CD14-positive monocyte (primary cell): ENCODE data around the gene BATF. TPM values are rescaled to one million over a fixed set of nuclear protein-coding genes. Genes with fewer than 3 reads are reported as not detected.

ENCODE experiments used
- DNase-seq, 3 donors: peaks; one replicate each; pipeline ENCODE4 v3.0.0-alpha.2; 2011 to 2022
- H2AFZ ChIP-seq: 2 replicates; pipeline ENCODE4 v1.6.0; 2012; ENCODE audit warnings: mild to moderate bottlenecking, low read depth, low read length, inconsistent platforms; ENCODE audit not compliant: insufficient read depth, poor library complexity, severe bottlenecking
- H3K27ac ChIP-seq, 2 donors: 1 replicate in 1 of 2; 2 replicates in 1 of 2; pipeline ENCODE4 v1.5.1; 2012 to 2013; ENCODE audit warnings: low read length in 2 of 2, control low read depth in 1 of 2, inconsistent platforms in 1 of 2, low read depth in 1 of 2, mild to moderate bottlenecking in 1 of 2
- H3K27me3 ChIP-seq, 2 donors: one replicate each; pipeline versions ENCODE4 v1.6.0 to v1.6.1; 2011 to 2013; ENCODE audit warnings: low read length in 2 of 2; ENCODE audit not compliant: control insufficient read depth in 2 of 2, insufficient read depth in 2 of 2
- H3K36me3 ChIP-seq, 2 donors: replicated peaks in 1 of 2; 1 replicate in 1 of 2; 2 replicates in 1 of 2; pipeline versions ENCODE4 v1.5.1 to v1.6.1; 2012 to 2013; ENCODE audit warnings: low read length in 2 of 2, control low read depth in 1 of 2, inconsistent platforms in 1 of 2, mild to moderate bottlenecking in 1 of 2; ENCODE audit not compliant: insufficient read depth in 2 of 2, control insufficient read depth in 1 of 2
- H3K4me1 ChIP-seq, 2 donors: 1 replicate in 1 of 2; 2 replicates in 1 of 2; pipeline versions ENCODE4 v1.5.1 to v1.6.1; 2012 to 2013; ENCODE audit warnings: low read length in 2 of 2, control low read depth in 1 of 2, inconsistent platforms in 1 of 2, mild to moderate bottlenecking in 1 of 2, moderate library complexity in 1 of 2; ENCODE audit not compliant: insufficient read depth in 2 of 2, control insufficient read depth in 1 of 2
- H3K4me2 ChIP-seq: replicated peaks from 2 replicates; pipeline ENCODE3; 2012; ENCODE audit warnings: low read length, moderate library complexity, mild to moderate bottlenecking; ENCODE audit not compliant: poor library complexity, severe bottlenecking; ENCODE audit errors: extremely low read depth
- H3K4me3 ChIP-seq, 3 experiments: fragments of 200-600 bp in 1 of 3; sonication (generic) in 1 of 3; replicated peaks in 1 of 3; 1 replicate in 2 of 3; 2 replicates in 1 of 3; pipeline ENCODE4 v1.5.1; 2011 to 2013; ENCODE audit warnings: low read length in 3 of 3, mild to moderate bottlenecking in 3 of 3, control low read depth in 2 of 3, low read depth in 2 of 3, inconsistent platforms in 1 of 3, moderate library complexity in 1 of 3
- H3K79me2 ChIP-seq: 2 replicates; pipeline ENCODE4 v1.6.0; 2012; ENCODE audit warnings: mild to moderate bottlenecking, control low read depth, inconsistent platforms, low read length, moderate library complexity; ENCODE audit not compliant: insufficient read depth
- H3K9ac ChIP-seq: 2 replicates; pipeline ENCODE4 v1.6.0; 2017; ENCODE audit warnings: low read length, mild to moderate bottlenecking; ENCODE audit not compliant: insufficient read depth, poor library complexity, severe bottlenecking
- H3K9me3 ChIP-seq, 2 donors: replicated peaks in 1 of 2; 1 replicate in 1 of 2; 2 replicates in 1 of 2; pipeline versions ENCODE4 v1.5.1 to v1.6.1; 2012 to 2013; ENCODE audit warnings: low read length in 2 of 2, control low read depth in 1 of 2; ENCODE audit not compliant: control insufficient read depth in 1 of 2, insufficient read depth in 1 of 2
- H4K20me1 ChIP-seq: 2 replicates; pipeline ENCODE4 v1.6.0; 2012; ENCODE audit warnings: mild to moderate bottlenecking, low read length, control low read depth, moderate library complexity; ENCODE audit not compliant: insufficient read depth
- H3K27ac Mint-ChIP-seq, 7 donors: one replicate each; pipeline ENCODE4 v1.8.0; 2020; ENCODE audit warnings: mild to moderate bottlenecking in 7 of 7, mixed read lengths in 7 of 7, moderate library complexity in 6 of 7, inconsistent platforms in 2 of 7
- H3K27me3 Mint-ChIP-seq, 3 donors: one replicate each; pipeline ENCODE4 v1.8.0; 2021 to 2022; ENCODE audit warnings: low read depth in 3 of 3, mild to moderate bottlenecking in 3 of 3, mixed read lengths in 3 of 3, moderate library complexity in 3 of 3, inconsistent platforms in 1 of 3
- H3K36me3 Mint-ChIP-seq, 2 donors: one replicate each; pipeline ENCODE4 v1.8.0; 2020; ENCODE audit warnings: mixed read lengths in 2 of 2, inconsistent platforms in 1 of 2, mild to moderate bottlenecking in 1 of 2
- H3K4me1 Mint-ChIP-seq: one replicate; pipeline ENCODE4 v1.8.0; 2020; ENCODE audit warnings: mild to moderate bottlenecking, mixed read lengths
- H3K4me3 Mint-ChIP-seq, 2 donors: one replicate each; pipeline ENCODE4 v1.8.0; 2020; ENCODE audit warnings: mild to moderate bottlenecking in 2 of 2, mixed read lengths in 2 of 2, moderate library complexity in 1 of 2
- H3K9me3 Mint-ChIP-seq, 7 donors: one replicate each; pipeline ENCODE4 v1.8.0; 2020 to 2022; ENCODE audit warnings: mixed read lengths in 7 of 7, mild to moderate bottlenecking in 6 of 7, moderate library complexity in 6 of 7, inconsistent platforms in 2 of 7
- WGBS: methylation state at CpG from one replicate; pipeline ENCODE4 v1.1.5; 2013; ENCODE audit warnings: missing lambda C conversion rate; ENCODE audit not compliant: insufficient coverage; 5-methylcytosine and 5-hydroxymethylcytosine counted together
- intact Hi-C, 2 donors: fragments of 100-400 bp; cut with micrococcal nuclease; formaldehyde crosslinking; loops; one replicate each; pipeline versions ENCODE4 v1.15.0 to v1.15.1; 2023
- polyA plus RNA-seq, 3 donors: library from polyadenylated mRNA; depleted of rRNA in 1 of 3; unstranded in 2 of 3; stranded (reverse) in 1 of 3; fragments of 300-500 nt in 2 of 3; fragments of >200 nt in 1 of 3; fragmentation: Illumina TruSeq in 2 of 3; gene quantifications; 1 replicate in 2 of 3; 2 replicates in 1 of 3; pipeline ENCODE4 v1.2.3, GENCODE V29; 2012 to 2021
- TF ChIP-seq, protein P1 (sequence below): fragments of 200-600 bp; IDR thresholded peaks from one replicate; pipeline ENCODE4 v1.8.0; 2022; ENCODE audit warnings: antibody characterized with exemption, mild to moderate bottlenecking

The BATF gene
- polyA plus RNA-seq, 3 donors, result 12.6 to 25.8 (median 20.9) TPM

- no peak overlapping the region for H3K9ac ChIP-seq
- H3K27me3 Mint-ChIP-seq, result peaks cover 0 to 2% (median 0%) of the 10 kb centered on the region in 3 donors
- H3K4me1 Mint-ChIP-seq, result peaks cover 23% of the 10 kb centered on the region
- no peaks in the 10 kb centered on the region for H3K27me3 ChIP-seq
- H3K4me3 ChIP-seq, result no peak overlapping the region
- H3K4me2 ChIP-seq, result no peak overlapping the region
- peaks cover 18 to 22% of the 10 kb centered on the region in 2 donors for H3K4me1 ChIP-seq
- peaks cover 5 to 12% of the 10 kb centered on the region in 2 donors for H3K9me3 ChIP-seq
- H3K27ac ChIP-seq, result no peak overlapping the region
- peaks cover 9 to 24% (median 19%) of the 10 kb centered on the region in 7 donors for H3K9me3 Mint-ChIP-seq
- H3K79me2 ChIP-seq, result no peaks in the 10 kb centered on the region
- intact Hi-C loops, result no loop called here
- H3K27ac Mint-ChIP-seq, result no peak overlapping the region
- H2AFZ ChIP-seq, result no peak overlapping the region
- H4K20me1 ChIP-seq, result no peaks in the 10 kb centered on the region
- DNase-seq, result no peak
- H3K36me3 ChIP-seq, result no peaks in the 10 kb centered on the region
- H3K36me3 Mint-ChIP-seq, result peaks cover 0 to 4% of the 10 kb centered on the region in 2 donors
- TF ChIP-seq, protein P1, sequence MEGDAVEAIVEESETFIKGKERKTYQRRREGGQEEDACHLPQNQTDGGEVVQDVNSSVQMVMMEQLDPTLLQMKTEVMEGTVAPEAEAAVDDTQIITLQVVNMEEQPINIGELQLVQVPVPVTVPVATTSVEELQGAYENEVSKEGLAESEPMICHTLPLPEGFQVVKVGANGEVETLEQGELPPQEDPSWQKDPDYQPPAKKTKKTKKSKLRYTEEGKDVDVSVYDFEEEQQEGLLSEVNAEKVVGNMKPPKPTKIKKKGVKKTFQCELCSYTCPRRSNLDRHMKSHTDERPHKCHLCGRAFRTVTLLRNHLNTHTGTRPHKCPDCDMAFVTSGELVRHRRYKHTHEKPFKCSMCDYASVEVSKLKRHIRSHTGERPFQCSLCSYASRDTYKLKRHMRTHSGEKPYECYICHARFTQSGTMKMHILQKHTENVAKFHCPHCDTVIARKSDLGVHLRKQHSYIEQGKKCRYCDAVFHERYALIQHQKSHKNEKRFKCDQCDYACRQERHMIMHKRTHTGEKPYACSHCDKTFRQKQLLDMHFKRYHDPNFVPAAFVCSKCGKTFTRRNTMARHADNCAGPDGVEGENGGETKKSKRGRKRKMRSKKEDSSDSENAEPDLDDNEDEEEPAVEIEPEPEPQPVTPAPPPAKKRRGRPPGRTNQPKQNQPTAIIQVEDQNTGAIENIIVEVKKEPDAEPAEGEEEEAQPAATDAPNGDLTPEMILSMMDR, result no peak
- no peak overlapping the region for H3K4me3 Mint-ChIP-seq
These were observed 11.1 kb upstream of the BATF start for GRCh38 chr14:75511201-75511600.

DNA sequence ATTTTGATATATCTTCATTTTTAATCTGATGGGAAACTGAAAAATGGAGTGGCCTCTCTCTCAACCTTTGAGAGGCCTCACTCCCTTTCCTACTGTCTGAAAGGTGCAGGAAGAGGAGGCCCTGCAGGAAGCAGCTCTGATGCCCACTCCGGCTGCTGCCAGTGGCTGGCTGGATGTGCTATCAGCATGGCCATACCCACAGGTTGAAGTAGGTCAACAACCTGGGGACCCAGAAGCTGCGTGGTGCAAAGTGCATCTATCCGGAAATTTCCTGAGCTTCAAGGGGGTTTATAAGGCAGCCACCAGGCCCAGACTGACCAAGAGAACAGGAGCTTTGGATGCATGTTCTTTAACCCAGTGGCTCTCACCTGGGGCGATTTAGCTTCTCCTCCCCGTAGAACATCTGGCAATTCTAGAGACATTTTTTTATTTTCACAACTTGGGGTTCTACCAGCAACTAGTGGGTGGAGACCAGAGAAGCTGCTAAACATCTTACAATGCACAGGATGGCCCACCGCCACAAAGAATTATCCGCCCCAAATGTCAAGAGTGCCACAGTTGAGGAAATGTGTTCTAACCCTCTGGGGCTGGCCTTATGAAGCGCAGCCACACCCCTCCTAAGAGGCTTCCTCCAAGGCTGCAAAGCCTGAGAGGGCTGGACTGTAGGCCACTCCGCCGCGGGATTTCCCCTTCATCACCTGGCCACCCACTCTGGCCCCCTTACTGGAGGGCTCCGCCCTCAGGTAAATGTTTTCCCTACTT, 8.2 kb upstream of the BATF start:
- Histone ChIP-seq H3K36me3 (no peaks in the 10 kb centered on the region), H2AFZ (no peak overlapping the region), H3K4me1 (peaks cover 23 to 29% of the 10 kb centered on the region in 2 donors), H3K9me3 (peaks cover 5 to 12% of the 10 kb centered on the region in 2 donors), H4K20me1 (no peaks in the 10 kb centered on the region), H3K9ac (no peak overlapping the region), H3K27ac (no peak overlapping the region), H3K27me3 (no peaks in the 10 kb centered on the region), H3K4me2 (peak overlapping the region; percentile 85), H3K79me2 (no peaks in the 10 kb centered on the region), H3K4me3 (no peak overlapping the region)
- Mint-ChIP-seq H3K9me3 (peaks cover 5 to 17% (median 13%) of the 10 kb centered on the region in 7 donors), H3K4me3 (no peak overlapping the region), H3K27me3 (peaks cover 0 to 6% (median 0%) of the 10 kb centered on the region in 3 donors), H3K4me1 (peaks cover 35% of the 10 kb centered on the region), H3K27ac (no peak overlapping the region), H3K36me3 (peaks cover 0 to 4% of the 10 kb centered on the region in 2 donors)
- WGBS, result 91% methylated on average over 8 of the region's 12 CpGs
- DNase-seq, result no peak
- TF ChIP-seq, protein P1, result no peak
- intact Hi-C loops, result no loop called here
